ENCODE data around the gene YIPF5. TPM values are rescaled to one million over a fixed set of nuclear protein-coding genes. Genes with fewer than 3 reads are reported as not detected.
A peak's percentile ranks its signal among the peaks of the same experiment; 100 is the strongest.

The YIPF5 gene
- total and polyA plus RNA-seq, 2 of the 4 experiments (the other 2 are of a cell fraction): 64.4 to 172 TPM

DNA sequence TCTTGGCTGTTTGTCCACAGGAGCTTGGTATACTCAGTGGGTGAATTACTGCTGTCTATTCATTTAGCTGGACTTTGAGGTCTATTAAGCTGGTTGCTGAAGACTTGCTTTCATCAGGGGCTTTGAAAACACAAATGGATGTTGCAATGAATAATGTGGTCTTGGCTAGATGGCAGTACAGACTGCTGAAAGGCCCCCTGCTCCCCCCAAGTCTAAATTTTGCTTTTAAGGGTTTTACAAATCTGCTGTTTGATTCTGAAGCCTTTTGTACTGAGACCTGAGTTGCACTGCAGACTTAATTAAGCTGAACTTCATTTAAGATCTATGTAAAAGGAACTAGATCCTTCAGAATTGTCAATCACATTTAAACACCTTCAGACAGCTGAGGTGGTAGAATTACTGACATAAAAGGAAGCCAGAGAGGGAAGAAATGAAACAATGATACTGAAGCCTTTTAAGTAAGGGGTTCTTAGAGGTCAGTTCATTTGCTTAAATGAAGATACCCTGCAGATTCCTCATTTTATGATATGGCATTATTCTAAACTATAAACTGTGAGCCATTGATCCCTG lies 37.5 kb upstream of the YIPF5 start:
- no peak for TF ChIP-seq POLR2A (IDR thresholded peaks at IDR 0.05; ENCODE audit: low read depth, low read length)
- TF ChIP-seq, protein P1, sequence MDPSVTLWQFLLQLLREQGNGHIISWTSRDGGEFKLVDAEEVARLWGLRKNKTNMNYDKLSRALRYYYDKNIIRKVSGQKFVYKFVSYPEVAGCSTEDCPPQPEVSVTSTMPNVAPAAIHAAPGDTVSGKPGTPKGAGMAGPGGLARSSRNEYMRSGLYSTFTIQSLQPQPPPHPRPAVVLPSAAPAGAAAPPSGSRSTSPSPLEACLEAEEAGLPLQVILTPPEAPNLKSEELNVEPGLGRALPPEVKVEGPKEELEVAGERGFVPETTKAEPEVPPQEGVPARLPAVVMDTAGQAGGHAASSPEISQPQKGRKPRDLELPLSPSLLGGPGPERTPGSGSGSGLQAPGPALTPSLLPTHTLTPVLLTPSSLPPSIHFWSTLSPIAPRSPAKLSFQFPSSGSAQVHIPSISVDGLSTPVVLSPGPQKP (IDR thresholded peaks at IDR 0.05; ENCODE audit: borderline replicate concordance, low read depth, low read length): no peak
- TF ChIP-seq, protein P2, sequence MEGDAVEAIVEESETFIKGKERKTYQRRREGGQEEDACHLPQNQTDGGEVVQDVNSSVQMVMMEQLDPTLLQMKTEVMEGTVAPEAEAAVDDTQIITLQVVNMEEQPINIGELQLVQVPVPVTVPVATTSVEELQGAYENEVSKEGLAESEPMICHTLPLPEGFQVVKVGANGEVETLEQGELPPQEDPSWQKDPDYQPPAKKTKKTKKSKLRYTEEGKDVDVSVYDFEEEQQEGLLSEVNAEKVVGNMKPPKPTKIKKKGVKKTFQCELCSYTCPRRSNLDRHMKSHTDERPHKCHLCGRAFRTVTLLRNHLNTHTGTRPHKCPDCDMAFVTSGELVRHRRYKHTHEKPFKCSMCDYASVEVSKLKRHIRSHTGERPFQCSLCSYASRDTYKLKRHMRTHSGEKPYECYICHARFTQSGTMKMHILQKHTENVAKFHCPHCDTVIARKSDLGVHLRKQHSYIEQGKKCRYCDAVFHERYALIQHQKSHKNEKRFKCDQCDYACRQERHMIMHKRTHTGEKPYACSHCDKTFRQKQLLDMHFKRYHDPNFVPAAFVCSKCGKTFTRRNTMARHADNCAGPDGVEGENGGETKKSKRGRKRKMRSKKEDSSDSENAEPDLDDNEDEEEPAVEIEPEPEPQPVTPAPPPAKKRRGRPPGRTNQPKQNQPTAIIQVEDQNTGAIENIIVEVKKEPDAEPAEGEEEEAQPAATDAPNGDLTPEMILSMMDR (conservative IDR thresholded peaks at IDR 0.05; ENCODE audit: low read depth, low read length): peak; percentile 27; the same call in 1 of the 2 replicates
- no peak for TF ChIP-seq BHLHE40 (IDR thresholded peaks at IDR 0.05; ENCODE audit: low read depth, low read length)
- peak; percentile 11; the same call in 1 of the 2 replicates for TF ChIP-seq SMC3 (IDR thresholded peaks at IDR 0.05; ENCODE audit: low read depth, low read length)
- TF ChIP-seq MAZ (IDR thresholded peaks at IDR 0.05; ENCODE audit: borderline replicate concordance, low read depth, low read length): no peak
- peak; percentile 37 for TF ChIP-seq RAD21 (IDR thresholded peaks at IDR 0.05; ENCODE audit: low read length)
- TF ChIP-seq MAFK (IDR thresholded peaks at IDR 0.05; ENCODE audit: low read depth, low read length): no peak
- TF ChIP-seq FOS (IDR thresholded peaks at IDR 0.05; ENCODE audit: low read depth, low read length): no peak
- TF ChIP-seq NFE2L2 (IDR thresholded peaks at IDR 0.05; ENCODE audit: low read depth, low read length): no peak
- TF ChIP-seq USF2 (IDR thresholded peaks at IDR 0.05; ENCODE audit: low read depth, low read length): no peak
- 0 out of 2 replicates have a peak, but pooled peaks have one; percentile 38 for TF ChIP-seq CEBPB (IDR thresholded peaks at IDR 0.05; ENCODE audit: low read depth, low read length)
- no peak for TF ChIP-seq CHD1 (IDR thresholded peaks at IDR 0.05; ENCODE audit: low read depth, low read length)
- no peak for TF ChIP-seq RCOR1 (IDR thresholded peaks at IDR 0.05; ENCODE audit: insufficient replicate concordance, low read length)
- no peak for TF ChIP-seq RFX5 (IDR thresholded peaks at IDR 0.05; ENCODE audit: low read depth, low read length)
- no peak for TF ChIP-seq MXI1 (IDR thresholded peaks at IDR 0.05; ENCODE audit: borderline replicate concordance, low read depth, low read length)
- ChIA-PET CTCF (no interaction called here), POLR2A (ENCODE audit: unreplicated experiment) (no interaction called here)
- Histone ChIP-seq H3K4ac (ENCODE audit: low read depth, low read length) (no peak overlapping the region), H3K4me3 (ENCODE audit: insufficient read depth, low read depth, low read length) (no peak overlapping the region; the same call in 1 of the 2 replicates), H4K20me1 (ENCODE audit: insufficient read depth, low read length) (no peaks in the 10 kb centered on the region), H3K18ac (ENCODE audit: low read depth, low read length) (no peak overlapping the region), H2BK20ac (ENCODE audit: low read depth, low read length) (no peak overlapping the region), H2AK5ac (ENCODE audit: low read depth, low read length) (no peak overlapping the region), H3K14ac (replicated peaks; ENCODE audit: low read depth, low read length) (no peak overlapping the region), H3K27me3 (ENCODE audit: control insufficient read depth, insufficient read depth, low read length) (peaks cover 20% of the 10 kb centered on the region), H2AFZ (replicated peaks; ENCODE audit: low read length, poor library complexity) (no peak overlapping the region), H2BK15ac (ENCODE audit: low read depth, low read length) (no peak overlapping the region), H3K79me1 (ENCODE audit: low read depth in 1 of 2, low read length in 2 of 2) (no peaks in the 10 kb centered on the region), H4K5ac (ENCODE audit: low read depth, low read length) (no peak overlapping the region), H2AK9ac (replicated peaks; ENCODE audit: low read depth, low read length, poor library complexity) (no peak overlapping the region), H2BK5ac (ENCODE audit: low read depth, low read length, poor library complexity, severe bottlenecking) (no peak overlapping the region), H3K27ac (ENCODE audit: insufficient read depth, low read length) (no peak overlapping the region), H4K91ac (ENCODE audit: insufficient read depth, low read depth, low read length) (no peak overlapping the region), H4K8ac (ENCODE audit: low read depth in 2 of 2, low read length in 2 of 2) (no peak overlapping the region), H3K23ac (ENCODE audit: low read depth, low read length) (no peak overlapping the region), H3K9me1 (ENCODE audit: insufficient read depth, low read length) (no peaks in the 10 kb centered on the region), H3K56ac (ENCODE audit: extremely low read depth, insufficient read depth, low read length) (no peak overlapping the region), H3K4me2 (ENCODE audit: low read depth, low read length) (peak overlapping the region; percentile 7; the same call in 1 of the 2 replicates), H3K9me3 (ENCODE audit: control insufficient read depth, insufficient read depth, low read length) (no peaks in the 10 kb centered on the region), H2BK120ac (ENCODE audit: low read depth, low read length) (no peak overlapping the region), H3K9ac (ENCODE audit: low read depth, low read length) (no peak overlapping the region), H3K4me1 (ENCODE audit: control insufficient read depth, insufficient read depth, low read length) (no peaks in the 10 kb centered on the region), H3K36me3 (ENCODE audit: control insufficient read depth, insufficient read depth, low read length) (no peaks in the 10 kb centered on the region)
- intact Hi-C loops (cut with micrococcal nuclease) (loop anchor here (2.0 to 10.0 kb wide), 4 partner anchors 491 to 1917 kb away; no protein-coding TSS in a partner anchor), dilution Hi-C loops (cut with HindIII; ENCODE audit: low sequenced_read_pairs, unreplicated experiment) (no loop called here), in situ Hi-C loops (cut with MboI; ENCODE audit: low sequenced_read_pairs) (loop anchor here (10.0 to 25.0 kb wide), 3 partner anchors 1129 to 1847 kb away; no protein-coding TSS in a partner anchor)
- DNase-seq (no peak), ATAC-seq (ENCODE audit: low read depth) (no peak)
- no TSS peak for BruUV-seq (replicated peaks)

Measured in IMR-90 (cell line).